ENCODE results near the gene CPLX4. TPM values are rescaled to one million over a fixed set of nuclear protein-coding genes. Genes with fewer than 3 reads are reported as not detected.

CPLX4 gene
- total RNA-seq, 1 donor from 2014 or later: not detected

DNA sequence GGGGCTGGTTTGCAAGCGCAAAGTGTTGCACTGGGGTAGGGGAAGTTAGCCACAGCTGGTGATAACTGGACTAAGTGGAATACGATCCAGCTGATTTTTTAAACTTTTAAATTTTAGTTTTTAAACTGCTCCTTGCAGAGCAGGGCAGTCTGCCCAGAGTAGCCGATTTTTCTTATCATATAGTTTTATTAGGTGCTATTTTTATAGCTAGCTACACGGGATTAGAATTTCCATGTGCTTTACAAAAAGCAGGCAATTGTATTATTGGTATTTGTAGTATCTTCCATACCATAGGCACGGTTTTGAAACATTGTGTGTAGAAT is 9.6 kb downstream of the CPLX4 start:
- intact Hi-C loops (cut with DNase I): loop anchor here (2.0 kb wide), 1 partner anchor 94 kb away; no protein-coding TSS in a partner anchor
- DNase-seq (ENCODE audit: low spot score): no peak

DNA sequence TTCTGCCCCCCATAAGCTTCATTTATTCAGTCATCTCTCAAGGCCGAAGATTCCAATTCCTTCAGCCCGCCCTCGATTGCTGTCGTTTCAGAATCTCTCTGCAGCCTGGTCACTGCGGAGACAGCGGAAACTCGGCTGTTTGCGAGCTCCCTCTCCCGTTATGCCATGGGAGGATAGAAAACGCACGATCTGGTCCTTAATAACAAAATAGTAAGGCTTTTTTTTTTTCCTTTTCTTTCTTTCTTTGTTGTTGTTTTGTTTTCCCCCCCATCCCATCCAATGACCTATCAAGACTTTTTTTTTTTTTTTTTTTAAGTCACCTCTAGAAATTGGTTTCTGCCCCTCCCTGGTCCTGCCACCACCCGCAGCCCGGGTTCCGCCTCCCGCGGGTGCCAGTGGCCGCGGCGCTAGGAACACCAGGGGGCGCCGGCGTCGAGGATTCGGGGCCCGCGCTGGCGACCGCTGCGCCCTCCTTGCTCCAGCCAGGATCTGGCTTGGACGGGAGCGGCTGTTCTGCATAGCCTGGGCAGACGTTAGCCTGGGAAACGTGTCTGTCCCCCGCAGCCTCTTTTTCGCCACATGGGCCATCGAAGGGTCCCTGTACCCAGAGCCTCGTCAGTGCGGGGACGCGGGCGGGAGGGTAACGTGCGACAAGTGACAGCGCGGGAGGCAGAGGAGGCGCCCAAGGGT is 10.1 kb downstream of the CPLX4 start:
- peak; percentile 80 for DNase-seq (ENCODE audit: low spot score)
- intact Hi-C loops (cut with DNase I): loop anchor here (2.0 kb wide), 1 partner anchor 94 kb away; no protein-coding TSS in a partner anchor

DNA sequence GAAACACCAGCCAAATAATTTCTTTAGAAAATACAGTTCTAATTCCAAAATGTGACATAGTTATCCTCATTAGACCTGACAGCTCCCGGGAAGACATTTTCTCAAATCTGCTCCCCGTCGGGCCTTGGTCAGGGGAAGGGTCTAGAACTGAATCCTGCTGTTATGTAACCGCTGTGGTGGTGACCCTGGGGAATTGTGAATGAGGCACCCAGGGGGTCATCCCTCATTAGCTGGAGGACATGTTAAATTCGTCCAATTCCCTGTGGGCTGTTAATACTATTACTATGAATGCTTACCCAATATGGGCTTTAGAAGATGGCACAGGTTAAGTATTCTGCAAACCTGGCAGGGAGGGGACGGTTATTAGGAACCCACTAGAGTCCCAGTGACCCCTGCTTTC is 11.8 kb downstream of the CPLX4 start:
- intact Hi-C loops (cut with DNase I): no loop called here
- no peak for DNase-seq (ENCODE audit: low spot score)

DNA sequence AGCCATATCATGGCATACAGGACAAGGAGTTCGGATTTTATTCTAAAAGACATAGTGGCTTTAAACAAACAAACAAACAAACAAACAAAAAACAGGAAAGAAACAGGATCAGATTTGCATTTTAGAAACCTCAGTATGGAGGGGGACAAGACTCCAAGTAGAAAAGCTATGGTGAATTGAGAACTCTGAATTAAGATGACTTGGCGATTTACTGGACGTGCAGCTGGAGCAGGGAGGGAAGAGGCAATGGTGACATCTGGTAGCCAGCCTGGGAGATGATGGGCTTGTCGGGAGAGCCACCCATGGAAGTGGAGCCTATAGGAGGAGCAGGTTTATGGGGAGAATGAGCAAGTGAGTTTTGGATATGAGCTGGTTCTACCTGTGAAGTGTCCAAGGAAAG is 13.2 kb downstream of the CPLX4 start:
- no peak for DNase-seq (ENCODE audit: low spot score)
- intact Hi-C loops (cut with DNase I): no loop called here

DNA sequence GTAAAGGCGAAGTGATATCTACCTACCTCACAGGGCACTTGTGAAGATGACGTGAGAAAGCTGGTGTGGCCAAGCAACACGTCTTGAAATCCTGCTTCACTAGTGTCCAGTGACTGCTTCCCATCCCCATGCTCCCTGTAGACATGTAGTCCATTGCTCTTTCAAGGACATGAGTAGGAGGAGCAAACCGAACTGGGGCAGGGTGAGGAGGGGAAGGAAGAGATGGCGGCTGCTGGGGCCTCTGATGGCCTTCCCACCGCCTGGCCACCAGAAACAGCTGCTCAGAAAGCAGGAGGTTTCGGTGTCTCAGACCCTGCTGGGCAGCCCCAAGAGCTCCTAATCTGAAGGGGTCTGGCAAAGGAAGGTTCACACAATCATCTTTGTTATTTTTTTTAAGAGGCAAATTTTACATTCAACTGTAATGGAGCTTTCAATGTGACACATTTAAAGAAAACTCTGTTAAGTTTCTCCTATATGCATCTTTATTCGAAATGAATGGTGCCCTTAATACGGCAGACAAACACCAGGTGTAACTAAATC is 14.7 kb downstream of the CPLX4 start:
- DNase-seq (ENCODE audit: low spot score): no peak
- intact Hi-C loops (cut with DNase I): no loop called here

DNA sequence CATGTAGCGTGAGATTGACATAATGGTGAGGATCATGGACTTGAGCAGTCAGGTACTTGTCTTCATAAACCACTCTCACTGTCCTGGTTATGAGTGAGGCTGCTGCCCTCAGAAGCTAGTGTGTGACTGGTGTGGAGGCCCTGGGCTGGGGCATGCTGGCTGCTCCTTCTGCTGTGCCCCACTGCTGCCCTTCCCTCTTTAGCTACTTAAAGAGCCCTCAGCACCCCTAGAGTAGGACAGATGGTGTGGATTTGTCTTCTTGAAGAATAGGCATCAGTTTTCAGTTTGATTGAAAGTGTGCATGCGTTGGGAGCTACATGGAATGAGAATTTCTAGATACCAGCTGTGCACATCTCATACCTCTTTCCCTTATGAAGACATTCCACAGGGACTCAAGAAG is 15.4 kb downstream of the CPLX4 start:
- no peak for DNase-seq (ENCODE audit: low spot score)
- intact Hi-C loops (cut with DNase I): no loop called here

DNA sequence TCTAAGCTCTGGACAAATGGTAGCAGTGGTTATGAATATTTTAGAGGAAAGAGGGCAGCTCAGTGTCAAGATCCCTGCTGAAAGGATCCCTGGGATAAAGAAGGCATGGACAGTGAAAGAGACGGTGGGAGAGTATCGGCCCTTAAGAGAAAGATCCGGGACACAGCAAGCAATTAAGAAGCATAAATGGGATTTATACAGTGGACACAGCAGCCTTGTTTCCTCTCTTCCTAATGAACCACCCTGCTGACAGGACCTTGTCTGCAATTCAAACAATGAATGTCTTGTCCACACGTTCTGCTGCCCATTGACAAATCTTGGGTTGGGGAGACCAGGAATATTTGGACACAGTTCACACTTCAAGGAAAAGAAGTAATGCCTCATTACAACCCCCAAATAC is 16.5 kb downstream of the CPLX4 start:
- intact Hi-C loops (cut with DNase I): no loop called here
- no peak for DNase-seq (ENCODE audit: low spot score)

DNA sequence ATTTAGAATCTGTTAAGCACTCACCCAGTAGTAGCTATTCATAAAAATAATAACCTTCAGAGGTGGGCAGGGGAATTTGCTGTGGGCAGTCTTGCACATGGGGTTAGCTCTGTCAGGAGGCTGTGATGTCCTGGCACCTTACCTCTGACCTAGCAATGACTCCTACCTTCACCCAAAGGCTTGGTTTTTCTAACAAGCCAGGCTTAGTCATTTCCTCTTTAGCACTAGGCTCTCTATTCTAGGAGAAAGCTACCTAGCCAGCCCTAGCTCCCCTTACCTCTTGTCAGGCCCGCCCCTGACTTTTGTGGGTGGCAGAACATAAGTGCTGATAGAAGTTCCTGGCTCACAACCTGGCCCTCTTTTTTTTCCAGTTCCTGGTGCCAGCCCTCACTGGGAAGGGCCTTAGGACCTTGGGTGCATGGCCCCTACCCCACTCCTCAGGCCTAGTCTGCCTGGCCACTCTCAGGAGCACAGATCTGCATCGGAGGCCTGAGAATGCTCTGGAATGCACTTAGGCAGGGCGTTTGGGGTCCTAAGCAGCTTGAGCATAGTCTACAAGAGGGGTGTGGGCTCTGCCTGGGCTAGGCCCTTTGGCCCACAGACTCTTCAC is 17.7 kb downstream of the CPLX4 start:
- intact Hi-C loops (cut with DNase I): no loop called here
- DNase-seq (ENCODE audit: low spot score): no peak

DNA sequence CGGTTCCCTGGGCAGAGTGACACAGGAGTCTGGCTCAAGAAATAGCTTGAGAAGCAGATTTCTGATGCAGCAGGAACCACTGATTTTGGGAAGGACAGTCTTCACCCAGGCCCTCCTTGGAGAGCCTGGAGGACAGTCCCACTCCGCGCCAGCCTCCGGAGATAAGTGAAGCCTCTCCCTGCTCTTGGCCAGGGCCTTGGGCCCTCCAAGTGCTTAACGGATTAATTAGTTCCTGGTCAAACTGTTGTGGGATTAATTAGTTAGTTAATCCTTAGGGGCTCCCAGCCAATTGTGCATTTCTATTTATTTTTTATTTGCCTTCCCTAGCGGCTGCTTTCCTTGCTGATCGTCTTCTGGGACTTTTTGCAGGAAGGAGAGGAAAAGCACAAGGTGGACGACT is 19.6 kb downstream of the CPLX4 start:
- intact Hi-C loops (cut with DNase I): no loop called here
- DNase-seq (ENCODE audit: low spot score): no peak

DNA sequence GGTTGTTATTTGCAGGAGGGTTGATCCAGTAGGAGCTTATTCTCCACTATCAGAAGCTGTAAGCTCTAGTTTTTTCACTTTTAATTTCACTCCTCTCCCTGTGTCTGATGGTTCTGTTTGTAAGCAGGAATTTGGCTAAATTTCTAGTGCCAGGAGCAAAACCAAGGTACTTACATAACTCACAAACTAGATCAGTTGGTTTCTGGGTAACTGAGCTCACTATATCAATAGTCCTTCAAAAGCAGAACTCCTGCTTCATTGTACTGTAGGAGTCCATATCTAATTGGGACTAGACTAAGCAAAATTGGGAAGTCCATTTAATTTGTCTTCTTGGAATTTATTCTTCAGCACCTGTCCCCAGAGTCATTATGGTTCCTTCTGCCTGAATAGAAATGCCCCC is 25.1 kb downstream of the CPLX4 start:
- intact Hi-C loops (cut with DNase I): no loop called here
- DNase-seq (ENCODE audit: low spot score): no peak

DNA sequence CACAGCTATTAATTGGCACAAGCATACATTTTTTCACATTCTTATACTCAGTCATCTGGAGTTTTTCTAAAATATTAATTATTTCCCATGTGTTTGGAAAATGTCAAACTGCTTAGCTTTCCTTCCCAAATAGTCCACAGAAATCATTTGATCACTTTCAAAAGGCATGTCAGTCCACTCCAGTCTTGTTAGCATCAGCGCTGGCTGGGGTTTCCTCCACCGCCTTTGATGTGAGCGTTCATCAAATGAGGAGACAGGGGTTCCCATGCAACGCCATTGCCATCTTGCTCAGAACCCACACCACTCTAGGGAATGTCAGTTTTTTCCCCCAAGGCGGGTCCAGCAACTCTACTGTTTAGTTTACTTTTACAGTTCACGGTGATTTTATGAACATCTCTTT is 32.1 kb downstream of the CPLX4 start:
- intact Hi-C loops (cut with DNase I): no loop called here
- DNase-seq (ENCODE audit: low spot score): no peak

DNA sequence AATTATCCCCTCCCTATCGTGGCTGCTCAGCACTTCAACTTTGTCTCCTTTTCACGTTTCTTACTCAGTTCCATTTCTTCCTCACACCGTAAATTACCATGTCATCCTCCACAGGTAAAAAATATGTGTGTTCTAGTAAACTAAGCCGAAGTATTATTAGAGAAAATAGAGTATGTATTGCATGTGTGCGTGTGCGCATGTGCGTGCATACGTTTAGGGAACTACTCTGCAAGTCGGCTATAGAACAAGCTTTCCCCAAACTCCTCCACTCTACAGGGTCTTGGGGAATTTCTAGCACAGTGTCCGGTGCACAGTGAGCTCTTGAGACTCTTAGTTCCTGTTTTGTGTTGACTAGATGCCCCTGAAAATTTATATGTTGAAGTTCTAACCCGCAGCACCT is 36.1 kb downstream of the CPLX4 start:
- no peak for DNase-seq (ENCODE audit: low spot score)
- intact Hi-C loops (cut with DNase I): no loop called here

DNA sequence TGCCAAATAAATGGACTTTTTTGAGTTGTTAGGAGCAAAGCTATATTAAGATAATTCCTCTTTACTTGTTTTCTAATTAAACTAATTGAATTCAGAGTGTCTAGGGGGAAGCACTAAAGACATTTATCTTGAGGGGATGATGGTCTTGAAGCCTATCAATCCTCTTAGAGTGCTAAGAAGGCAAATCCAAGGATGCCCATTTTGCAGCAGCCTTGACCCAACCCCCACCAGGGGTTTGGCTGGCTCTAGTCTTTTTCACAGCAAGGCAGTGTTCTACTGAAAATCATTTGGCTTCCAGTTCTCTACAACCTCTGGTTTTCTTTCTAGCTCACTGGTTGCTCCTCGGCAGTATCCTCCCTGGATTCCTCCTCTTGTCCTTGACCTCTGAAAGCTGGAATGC is 38.7 kb downstream of the CPLX4 start:
- DNase-seq (ENCODE audit: low spot score): no peak
- intact Hi-C loops (cut with DNase I): no loop called here

DNA sequence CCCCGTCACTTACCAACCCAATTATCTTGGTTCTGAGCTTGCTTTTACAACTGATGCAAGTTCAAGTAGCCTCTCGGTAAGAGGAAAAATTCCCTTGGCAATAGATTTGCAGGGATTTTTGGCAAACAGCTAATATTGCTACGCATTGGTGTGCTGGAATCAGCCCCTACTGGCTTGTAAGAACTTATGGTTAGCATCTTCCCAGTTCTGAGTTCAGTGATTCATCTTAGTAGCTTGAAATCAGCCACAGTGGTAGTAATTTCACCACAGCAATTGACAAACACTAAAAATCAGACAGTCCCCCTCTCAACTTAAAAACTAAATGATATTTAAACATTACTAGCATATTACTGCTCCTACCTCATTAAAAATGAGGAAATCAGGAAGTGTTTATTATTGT is 39.3 kb downstream of the CPLX4 start:
- intact Hi-C loops (cut with DNase I): no loop called here
- DNase-seq (ENCODE audit: low spot score): no peak

DNA sequence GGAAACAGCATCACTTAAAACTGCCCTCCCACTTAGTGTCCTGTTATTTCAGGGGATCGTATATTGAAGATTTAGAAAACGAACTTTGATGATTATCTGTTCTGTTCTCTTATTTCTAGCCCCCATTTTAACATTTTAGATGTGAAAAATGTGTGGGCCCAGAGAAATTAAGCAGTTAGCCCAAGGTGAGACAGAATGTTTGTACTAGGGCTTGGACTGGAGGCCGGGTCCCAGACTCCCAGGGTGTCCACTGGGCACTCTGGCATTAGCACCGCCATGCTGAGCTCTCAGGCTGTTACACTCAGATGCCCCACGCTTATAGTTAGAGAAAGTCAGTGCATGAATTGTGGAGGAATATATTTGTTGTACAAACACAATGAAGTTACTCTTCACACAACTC is 39.7 kb downstream of the CPLX4 start:
- intact Hi-C loops (cut with DNase I): no loop called here
- no peak for DNase-seq (ENCODE audit: low spot score)

DNA sequence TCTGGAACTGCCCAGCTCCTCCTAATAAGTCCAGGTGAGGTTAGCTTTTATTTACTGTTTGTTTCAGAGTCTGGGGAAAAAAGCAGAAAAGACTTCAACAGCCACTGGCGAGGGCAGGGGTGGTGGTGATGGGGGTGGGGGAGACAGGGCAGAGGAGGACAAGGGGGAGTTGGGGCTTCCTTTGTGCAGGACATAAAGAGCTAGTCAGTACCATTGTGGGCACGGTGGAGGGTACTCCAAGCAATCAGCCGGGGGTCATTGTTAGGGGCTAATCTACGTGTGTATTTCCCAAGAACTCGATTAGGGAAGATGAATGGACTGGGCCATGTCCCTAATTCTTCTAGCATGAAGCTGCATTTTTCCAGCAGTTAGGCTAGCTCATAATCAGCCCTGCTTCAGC is 42.4 kb downstream of the CPLX4 start:
- intact Hi-C loops (cut with DNase I): no loop called here
- DNase-seq (ENCODE audit: low spot score): no peak

DNA sequence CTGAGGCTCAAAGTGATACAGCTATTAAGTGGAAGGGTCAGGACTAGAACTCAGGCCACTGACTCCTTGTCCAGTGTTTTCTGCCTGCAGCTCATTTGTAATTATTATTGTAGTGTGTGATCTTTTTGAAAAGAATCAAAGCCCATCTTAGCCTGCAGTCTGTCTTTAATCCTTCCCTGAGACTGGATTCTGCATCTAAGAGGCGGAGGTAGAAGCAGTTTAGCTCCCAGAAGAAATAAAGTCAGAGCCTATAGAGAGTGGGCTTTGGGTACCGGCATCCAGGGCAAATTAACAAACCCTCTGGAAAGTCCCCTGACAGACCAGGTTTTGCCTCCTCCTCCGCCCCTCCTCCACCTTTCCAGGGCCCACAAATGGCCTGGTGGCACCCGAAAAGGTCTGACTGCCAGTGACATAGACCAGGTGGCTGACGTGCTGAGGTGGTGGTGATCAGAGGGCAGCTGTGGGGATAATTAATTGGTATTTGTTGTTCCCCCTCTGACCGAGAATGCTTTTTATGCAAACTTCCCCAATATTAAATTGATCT is 43.0 kb downstream of the CPLX4 start:
- no peak for DNase-seq (ENCODE audit: low spot score)
- intact Hi-C loops (cut with DNase I): no loop called here

DNA sequence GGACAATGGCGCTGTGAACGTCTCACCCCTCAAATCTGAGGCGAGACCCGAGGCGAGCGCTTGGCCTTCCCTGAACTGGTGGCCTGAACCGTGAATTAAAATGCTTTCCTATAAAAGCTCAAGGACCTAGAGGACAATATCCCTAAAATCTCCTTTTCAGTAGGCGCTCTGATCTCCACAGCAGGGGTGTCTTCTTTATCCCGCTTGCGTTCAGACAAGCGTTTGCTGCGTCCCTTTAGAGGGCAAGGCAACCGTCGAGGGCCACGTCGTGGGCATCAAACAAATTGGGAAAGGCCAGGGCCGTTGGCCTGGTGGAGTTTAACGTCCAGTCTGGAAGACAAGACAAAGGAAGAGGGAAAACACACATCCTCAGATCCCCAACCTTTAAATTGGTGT is 43.9 kb downstream of the CPLX4 start:
- DNase-seq (ENCODE audit: low spot score): no peak
- intact Hi-C loops (cut with DNase I): no loop called here

DNA sequence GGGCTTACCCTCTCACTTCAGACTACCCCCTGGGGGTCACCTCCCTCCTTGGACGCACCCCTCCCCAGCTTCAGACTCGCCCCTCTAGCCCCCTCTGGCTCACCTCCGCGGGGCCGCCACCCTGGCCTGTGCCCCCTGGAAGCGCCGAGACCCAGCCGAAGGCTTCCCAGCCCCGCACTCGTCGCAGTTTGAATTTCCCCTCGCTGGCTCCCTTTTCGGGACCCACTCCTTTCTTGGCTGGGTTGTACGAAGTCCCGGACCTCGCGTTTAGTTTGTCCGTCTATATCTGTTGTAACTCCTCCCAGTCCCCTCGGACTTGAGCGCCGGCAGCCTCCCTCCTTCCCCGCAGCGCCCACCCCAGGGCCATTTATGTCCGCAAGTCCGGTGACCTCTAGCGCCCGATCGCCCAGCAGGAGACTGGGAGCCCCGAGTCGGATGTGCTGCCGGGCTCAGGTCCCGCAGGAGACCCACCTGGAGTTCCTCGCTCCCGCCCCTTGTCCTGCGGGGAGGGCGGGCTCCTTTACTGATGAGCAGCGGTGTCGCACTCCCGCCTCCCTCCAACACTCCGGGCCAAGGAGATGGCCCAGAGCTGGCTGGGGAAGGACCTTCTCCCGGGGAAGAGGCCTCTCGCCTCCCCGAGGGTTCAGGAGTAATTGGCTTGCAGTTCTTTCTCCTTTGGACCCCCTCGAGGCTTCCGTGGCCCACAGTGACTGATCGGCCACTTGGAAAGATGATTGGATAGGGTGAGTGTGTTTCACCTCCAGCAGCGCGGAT is 44.5 kb downstream of the CPLX4 start:
- DNase-seq (ENCODE audit: low spot score): no peak
- intact Hi-C loops (cut with DNase I): no loop called here

DNA sequence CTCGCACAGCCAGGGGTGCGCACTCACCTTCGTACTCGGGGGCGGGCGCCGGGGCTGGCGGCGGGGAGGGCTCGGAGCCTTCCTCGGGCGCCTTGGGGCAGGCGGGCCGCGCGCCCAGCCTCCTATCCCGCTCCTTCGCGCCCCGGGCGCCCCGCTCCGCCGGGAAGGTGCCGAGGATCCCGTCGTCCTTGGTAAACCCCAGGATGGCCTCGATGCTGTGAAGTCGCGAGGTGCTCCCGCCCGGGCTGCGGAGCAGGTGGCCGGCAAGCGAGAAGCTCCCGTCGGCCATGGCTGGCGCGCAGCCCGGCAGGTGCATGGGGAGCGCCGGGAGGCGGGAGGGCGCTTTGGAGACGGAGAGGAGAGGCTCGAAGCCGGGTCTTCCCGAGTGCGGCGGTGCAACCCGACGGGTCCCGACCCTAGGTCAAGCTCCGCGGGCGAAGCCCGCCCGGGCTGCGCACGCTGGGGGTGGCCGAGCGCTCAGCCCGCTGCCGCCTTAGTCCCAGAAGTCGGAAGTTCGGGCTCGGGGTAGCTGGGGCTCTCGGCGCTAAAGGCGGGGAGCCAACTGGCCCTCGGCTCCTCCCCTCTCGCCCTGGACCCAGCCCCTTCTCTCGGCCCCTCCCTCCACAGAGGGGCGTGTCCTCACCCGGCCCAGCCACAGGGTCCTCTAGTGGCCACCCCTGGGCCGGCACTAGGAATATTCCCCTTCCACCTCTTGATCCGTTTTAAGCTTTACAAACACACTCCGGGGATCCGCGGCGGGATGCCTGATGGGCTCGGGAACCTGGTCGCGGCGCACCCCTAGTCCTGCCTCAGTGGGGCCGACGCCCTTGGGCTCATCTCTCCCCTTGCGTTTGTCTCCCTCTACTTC is 45.3 kb downstream of the CPLX4 start, which contains the start of gene RAX:
RAX (minus strand) TSS at position 564 of the 868 bp plus-strand sequence; CDS start at position 316, 248 bp downstream.
- DNase-seq (ENCODE audit: low spot score): no peak
- intact Hi-C loops (cut with DNase I): no loop called here
